ENCODE results near the gene ETNK2. TPM values are rescaled to one million over a fixed set of nuclear protein-coding genes. Genes with fewer than 3 reads are reported as not detected.

Gene ETNK2
- polyA plus RNA-seq, 3 donors: 9.0 to 21.1 (median 11.1) TPM

DNA sequence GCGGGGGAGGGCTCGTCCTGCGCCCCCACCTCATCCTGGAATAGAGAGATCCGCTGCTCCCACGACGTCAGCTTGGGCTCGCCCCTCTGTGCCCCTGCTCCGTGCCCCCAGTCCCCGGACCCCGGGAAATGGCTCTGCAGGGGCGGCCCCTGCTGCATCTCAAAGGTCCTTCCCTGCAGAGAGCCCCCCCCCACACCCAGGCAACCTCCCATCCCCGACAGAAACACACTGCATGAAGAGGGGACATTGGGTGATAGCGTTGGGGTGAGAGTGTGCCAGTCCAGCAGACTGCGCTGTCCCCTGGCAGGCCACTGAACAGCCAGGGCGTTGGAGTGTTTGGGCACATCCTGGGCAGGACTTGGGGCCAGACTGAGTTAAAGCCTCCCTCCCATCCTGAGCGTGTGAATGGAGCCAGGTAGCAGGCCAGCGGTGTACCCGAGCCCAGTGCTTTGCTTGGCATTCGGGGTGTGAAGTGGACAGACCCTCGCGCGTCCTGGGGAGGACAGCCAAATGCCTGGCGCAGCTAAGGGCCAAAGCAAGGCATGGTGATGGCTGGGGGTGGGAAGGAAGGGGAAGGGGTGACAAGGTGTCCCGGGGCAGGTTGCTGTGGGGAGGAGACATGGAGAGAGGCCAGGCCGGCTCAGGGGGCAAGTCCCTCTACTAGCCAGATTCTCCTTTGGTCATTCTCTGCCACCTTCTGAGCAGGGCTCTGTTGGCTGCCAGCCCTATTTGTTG is 633 bp upstream of the ETNK2 start:
- 30 to 34% (median 31%) methylated on average over 25 of the region's 25 CpGs for WGBS, 3 donors
- H3K27ac ChIP-seq (ENCODE audit: low read depth, low read length): no peak overlapping the region

- 28 to 40% (median 32%) methylated on average over 32 to 33 of the region's 33 CpGs for WGBS, 3 donors
Measured at GRCh38 chr1:204150702-204151551, 917 bp downstream of the ETNK2 start.

DNA sequence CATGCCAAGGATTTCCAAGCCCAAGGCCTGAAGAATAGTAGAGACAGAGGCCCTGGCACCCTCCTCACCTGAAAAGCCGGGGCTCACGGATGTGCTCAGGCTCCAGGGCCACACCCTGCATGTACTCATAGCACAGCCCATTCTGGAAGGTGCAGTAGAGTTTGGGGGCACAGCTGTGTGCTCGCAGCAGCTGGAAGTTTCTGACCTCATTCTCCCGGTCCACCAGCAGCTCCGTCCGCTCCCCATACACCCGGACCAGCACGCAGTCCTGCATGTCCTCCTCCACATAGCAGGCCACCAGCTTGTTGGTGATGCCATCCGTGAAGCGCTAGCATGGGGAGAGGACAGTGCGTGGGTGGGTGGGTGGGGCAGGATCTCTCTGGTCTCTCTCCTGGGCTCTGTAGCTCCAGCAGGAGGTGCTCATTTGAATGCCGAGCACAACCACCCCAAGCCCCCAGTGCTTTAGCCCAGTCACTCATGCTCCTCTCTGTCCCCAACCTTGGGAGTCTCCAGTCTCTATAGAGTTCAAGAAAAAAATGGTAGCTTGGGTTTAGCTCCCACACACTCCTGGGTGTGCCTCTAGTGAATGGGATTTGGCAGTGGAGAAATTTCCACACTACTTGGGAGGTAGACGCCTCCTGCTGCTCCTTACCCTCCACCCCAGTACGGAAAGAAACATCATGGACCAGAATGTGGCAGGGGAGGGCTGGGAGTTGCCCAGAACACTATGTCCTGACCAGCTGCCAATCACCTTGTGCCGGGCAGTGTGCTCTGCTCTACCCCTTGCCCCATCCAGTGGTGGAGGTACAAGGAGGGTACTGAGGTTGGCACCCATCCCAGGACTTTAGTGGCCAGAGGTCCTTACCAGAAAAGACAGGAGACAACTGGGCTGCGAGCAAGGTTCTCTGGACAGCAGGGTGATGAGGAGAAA is 1.9 kb downstream of the ETNK2 start:
- H3K27ac ChIP-seq (ENCODE audit: low read depth, low read length): no peak overlapping the region
- 82 to 88% (median 87%) methylated on average over 16 of the region's 16 CpGs for WGBS, 3 donors

More at GRCh38 chr1:204150702-204151551, 917 bp downstream of the ETNK2 start:
- H3K27ac ChIP-seq (ENCODE audit: low read depth, low read length): no peak overlapping the region

GRCh38 chr1:204149107-204149506 is 2.7 kb downstream of the ETNK2 start:
- 68 to 73% (median 70%) methylated on average over 2 of the region's 2 CpGs for WGBS, 3 donors
- H3K27ac ChIP-seq (ENCODE audit: low read depth, low read length): no peak overlapping the region

- WGBS, 3 donors: 84 to 87% (median 86%) methylated on average over 13 of the region's 13 CpGs
- no peak overlapping the region for H3K27ac ChIP-seq (ENCODE audit: low read depth, low read length)
Measured at GRCh38 chr1:204147406-204148383, 4.1 kb downstream of the ETNK2 start.

- H3K27ac ChIP-seq (ENCODE audit: low read depth, low read length): no peak overlapping the region
- WGBS, 3 donors: 63 to 94% (median 91%) methylated on average over 7 of the region's 7 CpGs
Measured at GRCh38 chr1:204146965-204147364, 4.9 kb downstream of the ETNK2 start.

DNA sequence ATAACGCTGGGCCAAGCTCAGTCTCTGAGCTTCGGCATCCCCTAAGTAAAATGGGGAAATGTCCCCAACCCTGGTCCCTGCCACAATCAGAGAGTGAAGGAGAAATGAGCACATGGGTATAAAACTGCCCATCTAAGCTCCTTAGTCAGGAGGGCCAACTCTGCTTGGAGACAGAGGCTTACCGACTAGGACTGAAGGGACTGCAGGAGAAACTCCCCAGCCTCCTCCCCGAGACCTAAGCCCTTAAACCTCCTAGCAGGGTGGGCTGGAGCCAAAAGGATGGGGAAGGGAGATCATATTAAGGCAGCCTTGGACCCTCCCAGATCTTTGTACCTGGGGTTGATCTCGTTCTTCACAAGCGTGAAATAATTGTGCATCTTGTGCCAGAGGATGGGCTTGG is 5.5 kb downstream of the ETNK2 start:
- H3K27ac ChIP-seq (ENCODE audit: low read depth, low read length): no peak overlapping the region

DNA sequence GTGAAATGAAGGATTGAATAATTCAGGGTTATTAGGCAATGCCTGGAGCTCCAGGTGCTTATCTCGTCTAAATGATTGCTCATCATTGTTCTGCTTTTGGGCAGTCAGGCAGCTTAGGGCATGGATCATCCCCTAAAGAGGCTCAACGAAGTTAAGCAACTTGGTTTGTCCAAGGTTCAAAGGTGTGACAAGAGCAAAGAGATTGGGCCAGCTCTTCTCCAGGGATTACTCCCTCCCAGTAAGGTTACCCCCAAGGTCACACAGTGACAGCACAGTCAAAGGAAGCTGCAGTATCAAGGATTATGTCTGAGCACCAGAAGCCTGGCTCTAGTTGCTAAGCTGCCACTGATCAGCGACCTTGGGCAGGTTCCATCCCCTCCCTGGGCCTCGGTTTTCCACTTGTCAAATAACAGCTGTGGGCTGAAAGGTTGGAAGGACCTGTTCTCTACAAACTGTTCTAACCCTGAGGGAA is 6.8 kb downstream of the ETNK2 start:
- WGBS, 3 donors: 53 to 69% (median 64%) methylated on average over 4 of the region's 4 CpGs
- no peak overlapping the region for H3K27ac ChIP-seq (ENCODE audit: low read depth, low read length)

More for the DNA sequence above, 5.5 kb downstream of the ETNK2 start:
- 86 to 93% (median 87%) methylated on average over 6 of the region's 6 CpGs for WGBS, 3 donors

DNA sequence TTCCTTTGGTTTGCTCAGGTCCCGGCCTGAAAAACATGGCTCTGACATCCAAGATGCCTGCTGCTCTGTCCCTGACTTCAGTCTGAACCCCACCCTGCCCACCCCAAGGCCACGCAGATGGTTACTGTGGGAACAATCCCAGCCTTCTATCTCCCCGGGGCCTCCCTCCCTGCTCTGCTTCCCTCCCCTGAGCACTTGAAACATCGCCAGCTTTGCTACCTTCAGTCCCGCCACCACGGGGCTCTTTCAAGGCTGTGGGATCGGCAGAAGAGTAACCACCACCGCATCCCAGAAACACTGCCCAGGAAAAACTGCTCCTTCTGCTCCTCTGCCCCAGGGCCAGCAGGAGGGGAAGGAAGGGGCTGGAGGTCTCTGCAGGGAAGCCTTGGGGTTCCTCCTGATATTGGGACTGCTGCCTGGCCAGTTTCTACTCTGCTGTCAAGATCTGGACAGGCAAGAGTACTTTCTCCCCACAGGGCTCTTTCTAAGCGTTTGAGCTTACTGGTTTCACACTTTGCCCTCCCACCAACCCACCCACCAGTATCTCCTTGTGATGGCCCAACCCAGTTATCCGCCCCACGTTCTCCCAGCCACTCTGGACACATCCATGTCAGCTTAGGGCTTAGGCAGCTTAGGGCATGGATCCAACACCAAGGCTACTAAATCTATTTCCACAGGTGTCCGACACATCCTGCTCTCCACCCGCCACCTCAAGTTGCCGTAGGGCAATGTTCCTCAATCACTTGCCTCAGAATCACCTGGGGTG is 8.4 kb downstream of the ETNK2 start:
- no peak overlapping the region for H3K27ac ChIP-seq (ENCODE audit: low read depth, low read length)
- 43 to 78% (median 77%) methylated on average over 14 of the region's 14 CpGs for WGBS, 3 donors

DNA sequence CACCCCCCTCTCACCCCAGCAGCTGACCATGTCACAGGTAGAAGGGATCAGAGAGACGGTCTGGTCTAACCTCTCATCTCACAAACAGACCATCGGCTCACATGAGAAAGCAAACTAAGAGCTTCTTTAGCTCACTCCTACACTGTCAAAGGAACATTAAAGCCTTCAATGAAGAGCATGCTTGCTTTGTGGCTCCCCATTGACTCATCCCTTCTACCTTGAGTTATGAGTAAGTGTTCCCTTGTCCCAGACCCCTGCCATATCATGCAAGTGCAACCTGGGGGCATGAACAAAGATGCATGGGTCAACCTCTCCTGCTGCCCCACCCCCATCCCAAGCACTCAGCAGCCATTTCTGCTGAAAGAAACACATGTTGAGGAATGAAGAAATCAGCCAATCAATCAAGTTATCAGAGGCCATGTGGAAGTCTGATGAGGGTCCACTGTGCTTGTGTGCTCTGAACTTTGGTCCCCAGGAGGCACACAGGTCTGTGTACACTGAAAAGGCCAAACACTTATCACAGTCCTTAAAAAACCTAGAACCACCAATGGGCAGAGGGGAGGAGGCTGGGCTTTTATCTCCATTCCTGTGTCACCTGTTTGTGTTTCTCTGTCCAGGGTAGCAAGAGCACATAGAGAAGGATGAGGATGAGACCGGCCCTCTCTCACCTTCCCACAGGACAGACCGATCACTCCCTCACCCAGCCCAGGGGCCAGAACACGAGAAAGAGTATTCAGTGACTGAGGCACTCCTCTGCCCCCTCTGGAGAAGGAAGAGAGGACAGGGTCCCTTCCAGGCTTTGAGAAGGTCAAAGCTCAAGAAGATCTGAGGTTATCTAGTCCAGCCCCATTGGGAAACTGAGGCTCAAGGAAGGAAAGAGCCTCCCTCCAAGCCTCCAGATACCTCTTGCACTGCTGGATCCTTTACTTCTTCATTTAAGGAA is 9.5 kb downstream of the ETNK2 start:
- no peak overlapping the region for H3K27ac ChIP-seq (ENCODE audit: low read depth, low read length)
- 90 to 95% (median 94%) methylated on average over 5 of the region's 5 CpGs for WGBS, 3 donors

- whole genome bisulfite sequencing, 3 donors: 92 to 100% (median 93%) methylated on average over 3 of the region's 3 CpGs
- H3K27ac ChIP-seq (ENCODE audit: low read depth, low read length): no peak overlapping the region
Measured at GRCh38 chr1:204141131-204141530, 10.7 kb downstream of the ETNK2 start.

DNA sequence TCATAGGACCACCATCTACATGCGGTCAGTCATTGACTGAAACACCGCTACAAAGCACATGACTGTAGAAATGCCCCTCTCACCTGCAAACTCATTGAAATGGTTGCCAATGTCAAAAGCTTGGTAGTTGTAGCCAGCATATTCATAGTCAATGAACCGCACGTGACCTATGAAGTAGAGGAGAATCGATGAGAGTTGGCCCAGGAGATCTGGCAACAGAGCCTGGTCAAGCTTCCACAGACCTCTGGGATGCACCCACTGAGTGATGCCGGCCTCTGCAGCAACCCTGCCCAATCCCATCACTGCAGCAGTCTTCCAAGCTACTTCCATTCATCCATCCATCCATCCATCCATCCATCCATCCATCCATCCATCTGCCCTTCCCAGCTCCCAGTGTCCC is 11.9 kb downstream of the ETNK2 start:
- WGBS, 3 donors: 96 to 97% (median 97%) methylated on average over 6 of the region's 6 CpGs
- no peak overlapping the region for H3K27ac ChIP-seq (ENCODE audit: low read depth, low read length)

- WGBS, 3 donors: 79 to 94% (median 82%) methylated on average over 2 of the region's 2 CpGs
- H3K27ac ChIP-seq (ENCODE audit: low read depth, low read length): no peak overlapping the region
Measured at GRCh38 chr1:204139088-204139487, 12.8 kb downstream of the ETNK2 start.

GRCh38 chr1:204136814-204137213 is 15.0 kb downstream of the ETNK2 start:
- 75 to 90% (median 85%) methylated on average over 2 of the region's 2 CpGs for WGBS, 3 donors
- no peak overlapping the region for H3K27ac ChIP-seq (ENCODE audit: low read depth, low read length)

DNA sequence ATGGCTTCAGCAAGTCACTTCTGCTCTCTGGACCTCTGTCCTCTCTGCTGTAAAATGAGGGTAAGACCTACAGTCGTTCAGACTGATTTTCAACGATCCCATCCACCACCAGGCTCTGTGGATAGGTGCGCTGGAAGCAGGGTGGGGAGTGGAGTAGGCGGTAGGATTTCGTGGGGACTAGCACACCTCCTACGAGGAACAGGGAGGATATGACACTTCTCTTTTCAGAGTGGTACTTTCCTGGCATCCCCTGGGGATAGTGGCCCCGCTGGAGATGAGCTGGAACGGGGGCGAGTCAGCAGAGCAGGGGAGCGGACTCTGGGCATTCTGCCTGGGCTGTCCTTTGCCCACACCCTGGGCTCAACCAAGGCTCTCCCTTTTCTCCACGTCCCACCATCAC is 17.7 kb downstream of the ETNK2 start:
- no peak overlapping the region for H3K27ac ChIP-seq (ENCODE audit: low read depth, low read length)
- 73 to 94% (median 88%) methylated on average over 11 of the region's 11 CpGs for WGBS, 3 donors

GRCh38 chr1:204132718-204133117 is 19.1 kb downstream of the ETNK2 start:
- 71 to 83% (median 73%) methylated on average over 6 of the region's 6 CpGs for WGBS, 3 donors
- H3K27ac ChIP-seq (ENCODE audit: low read depth, low read length): no peak overlapping the region

All from adipose tissue (tissue), 3 donors.